H1 (cell line): ENCODE results near the gene PDE8A. TPM values are rescaled to one million over a fixed set of nuclear protein-coding genes. Genes with fewer than 3 reads are reported as not detected.

Experiments
- polyA plus RNA-seq, 7 experiments: library from polyadenylated mRNA; depleted of rRNA in 3 of 7; stranded (reverse) in 5 of 7; unstranded in 2 of 7; fragments of >200 nt in 5 of 7; fragments of 200-250 nt in 2 of 7; gene quantifications; 1 replicate in 5 of 7; 2 replicates in 1 of 7; 4 replicates in 1 of 7; pipeline versions ENCODE4 v1.2.1 to v1.2.3, GENCODE V29; 2011 to 2013; ENCODE audit warnings: missing spikeins in 2 of 7, mixed read lengths in 2 of 7
- total RNA-seq: library from RNA; stranded (reverse); fragmentation: NEBNext Ultra II Directional; extraction: Animal tissue kit (Norgen Biotek cat#: 25700); gene quantifications from 2 replicates; pipeline ENCODE4 v1.2.1, GENCODE V29; 2021
- TF ChIP-seq, protein P1 (sequence below): IDR thresholded peaks from 2 replicates; pipeline ENCODE4 v1.6.1; 2012; ENCODE audit warnings: inconsistent platforms

Gene PDE8A
- total and polyA plus RNA-seq, 2 of the 8 experiments (the other 6 are each of a cell fraction or from before 2014, with no cell fraction given) = 6.9 to 7.8 TPM

DNA sequence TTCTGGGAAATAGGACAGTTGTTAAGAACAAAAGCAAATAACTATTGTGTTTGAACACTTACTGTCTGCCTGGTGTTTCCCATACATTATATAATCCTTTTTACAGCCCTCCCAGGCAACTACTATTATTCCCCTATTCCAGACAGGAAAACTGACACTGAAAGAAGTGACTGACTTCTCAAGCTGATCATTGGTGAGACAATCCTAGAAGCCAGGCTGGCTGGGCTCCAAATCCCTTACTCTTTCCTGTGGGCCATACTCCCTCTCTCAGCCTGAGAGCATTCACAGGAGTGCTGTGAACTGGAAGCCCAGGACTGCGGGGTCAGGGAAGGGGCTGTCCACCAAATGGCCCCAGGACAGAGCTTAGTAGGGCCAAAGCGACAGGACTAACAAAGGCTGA is 39.2 kb upstream of the PDE8A start (continued):
- TF ChIP-seq, protein P1, sequence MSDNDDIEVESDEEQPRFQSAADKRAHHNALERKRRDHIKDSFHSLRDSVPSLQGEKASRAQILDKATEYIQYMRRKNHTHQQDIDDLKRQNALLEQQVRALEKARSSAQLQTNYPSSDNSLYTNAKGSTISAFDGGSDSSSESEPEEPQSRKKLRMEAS = no peak
- TF ChIP-seq, all 59 proteins: peak for 0
